Measurements from ENCODE around the gene OR51B4. TPM values are rescaled to one million over a fixed set of nuclear protein-coding genes. Genes with fewer than 3 reads are reported as not detected.

Gene OR51B4
- total and polyA plus RNA-seq, 2 experiments from 2014 or later: not detected

DNA sequence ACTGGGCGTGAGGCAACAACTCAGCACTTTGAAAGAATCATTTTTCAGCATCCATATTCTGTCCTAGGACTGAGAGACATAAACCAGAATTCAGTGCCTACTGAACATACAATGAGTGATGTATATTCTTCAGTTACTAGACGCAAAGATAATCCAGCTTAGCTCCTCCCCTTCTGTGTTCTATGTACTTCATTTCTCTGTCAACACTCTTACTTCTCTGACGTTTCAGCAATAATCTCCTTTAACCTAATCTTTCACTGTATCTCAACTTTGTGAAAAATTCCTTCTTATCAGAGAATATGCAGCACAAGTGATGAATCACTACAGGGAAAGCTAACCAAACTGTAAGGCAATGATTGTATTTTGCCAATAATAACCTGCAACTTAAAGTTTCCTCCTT lies 44.1 kb upstream of the OR51B4 start (continued):
- TF ChIP-seq ZNF462 (CRISPR knock-in tag; IDR thresholded peaks at IDR 0.05) (no peak), ZNF331 (CRISPR knock-in tag; IDR thresholded peaks at IDR 0.05; ENCODE audit: low read depth) (no peak), CREB1 (CRISPR knock-in tag; IDR thresholded peaks at IDR 0.05; ENCODE audit: low read depth) (no peak), ZNF114 (CRISPR knock-in tag; IDR thresholded peaks at IDR 0.05) (no peak), EZH2phosphoT487 (IDR thresholded peaks at IDR 0.05; ENCODE audit: unreplicated experiment) (no peak), STAT1 (IDR thresholded peaks at IDR 0.05; ENCODE audit: unreplicated experiment) (no peak), JUNB (IDR thresholded peaks at IDR 0.05; ENCODE audit: unreplicated experiment) (no peak), EZH2 (IDR thresholded peaks at IDR 0.05; ENCODE audit: low read depth, unreplicated experiment) (no peak), POLR2AphosphoS5 (IDR thresholded peaks at IDR 0.05; ENCODE audit: low read depth) (no peak)
- TF ChIP-seq, protein P1, sequence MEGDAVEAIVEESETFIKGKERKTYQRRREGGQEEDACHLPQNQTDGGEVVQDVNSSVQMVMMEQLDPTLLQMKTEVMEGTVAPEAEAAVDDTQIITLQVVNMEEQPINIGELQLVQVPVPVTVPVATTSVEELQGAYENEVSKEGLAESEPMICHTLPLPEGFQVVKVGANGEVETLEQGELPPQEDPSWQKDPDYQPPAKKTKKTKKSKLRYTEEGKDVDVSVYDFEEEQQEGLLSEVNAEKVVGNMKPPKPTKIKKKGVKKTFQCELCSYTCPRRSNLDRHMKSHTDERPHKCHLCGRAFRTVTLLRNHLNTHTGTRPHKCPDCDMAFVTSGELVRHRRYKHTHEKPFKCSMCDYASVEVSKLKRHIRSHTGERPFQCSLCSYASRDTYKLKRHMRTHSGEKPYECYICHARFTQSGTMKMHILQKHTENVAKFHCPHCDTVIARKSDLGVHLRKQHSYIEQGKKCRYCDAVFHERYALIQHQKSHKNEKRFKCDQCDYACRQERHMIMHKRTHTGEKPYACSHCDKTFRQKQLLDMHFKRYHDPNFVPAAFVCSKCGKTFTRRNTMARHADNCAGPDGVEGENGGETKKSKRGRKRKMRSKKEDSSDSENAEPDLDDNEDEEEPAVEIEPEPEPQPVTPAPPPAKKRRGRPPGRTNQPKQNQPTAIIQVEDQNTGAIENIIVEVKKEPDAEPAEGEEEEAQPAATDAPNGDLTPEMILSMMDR (conservative IDR thresholded peaks at IDR 0.05; ENCODE audit: low read depth in 2 of 2): no peak
- TF ChIP-seq, protein P2, sequence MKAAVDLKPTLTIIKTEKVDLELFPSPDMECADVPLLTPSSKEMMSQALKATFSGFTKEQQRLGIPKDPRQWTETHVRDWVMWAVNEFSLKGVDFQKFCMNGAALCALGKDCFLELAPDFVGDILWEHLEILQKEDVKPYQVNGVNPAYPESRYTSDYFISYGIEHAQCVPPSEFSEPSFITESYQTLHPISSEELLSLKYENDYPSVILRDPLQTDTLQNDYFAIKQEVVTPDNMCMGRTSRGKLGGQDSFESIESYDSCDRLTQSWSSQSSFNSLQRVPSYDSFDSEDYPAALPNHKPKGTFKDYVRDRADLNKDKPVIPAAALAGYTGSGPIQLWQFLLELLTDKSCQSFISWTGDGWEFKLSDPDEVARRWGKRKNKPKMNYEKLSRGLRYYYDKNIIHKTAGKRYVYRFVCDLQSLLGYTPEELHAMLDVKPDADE (IDR thresholded peaks at IDR 0.05): no peak
